ENCODE data around the gene SAP30. TPM values are rescaled to one million over a fixed set of nuclear protein-coding genes. Genes with fewer than 3 reads are reported as not detected.

Gene SAP30
- total and polyA plus RNA-seq, 2 of the 4 experiments (the other 2 are of a cell fraction), result 3.8 to 11.7 TPM

GRCh38 chr4:173374588-173374987 lies 3.8 kb downstream of the SAP30 start:
- H2BK120ac ChIP-seq (ENCODE audit: low read depth, low read length), result no peak overlapping the region
- in situ Hi-C loops (cut with MboI; ENCODE audit: low sequenced_read_pairs), result no loop called here
- H4K20me1 ChIP-seq (ENCODE audit: insufficient read depth, low read length), result no peaks in the 10 kb centered on the region
- no peak overlapping the region for H4K8ac ChIP-seq (ENCODE audit: low read depth in 2 of 2, low read length in 2 of 2)
- H3K18ac ChIP-seq (ENCODE audit: low read depth, low read length), result no peak overlapping the region
- BruUV-seq (replicated peaks), result no TSS peak
- ChIA-PET CTCF (interaction anchor here (0.8 kb wide), 1 partner anchor 16 kb away, joined by 3 read pairs; no protein-coding TSS in a partner anchor), POLR2A (ENCODE audit: unreplicated experiment) (interaction anchor here (1.0 kb wide), 1 partner anchor 40 kb away, joined by 3 read pairs; the partner anchor contains the start of gene HMGB2)
- DNase-seq (no peak), ATAC-seq (ENCODE audit: low read depth) (no peak)
- H2BK15ac ChIP-seq (ENCODE audit: low read depth, low read length), result no peak overlapping the region
- H3K4me3 ChIP-seq (ENCODE audit: insufficient read depth, low read depth, low read length), result no peak overlapping the region
- no peaks in the 10 kb centered on the region for H3K9me3 ChIP-seq (ENCODE audit: control insufficient read depth, insufficient read depth, low read length)
- TF ChIP-seq CEBPB (IDR thresholded peaks at IDR 0.05; ENCODE audit: low read depth, low read length) (no peak), MAFK (IDR thresholded peaks at IDR 0.05; ENCODE audit: low read depth, low read length) (peak; percentile 81), POLR2A (IDR thresholded peaks at IDR 0.05; ENCODE audit: low read depth, low read length) (no peak), FOS (IDR thresholded peaks at IDR 0.05; ENCODE audit: low read depth, low read length) (no peak), ELK1 (IDR thresholded peaks at IDR 0.05; ENCODE audit: borderline replicate concordance, low read depth, low read length) (no peak), SMC3 (IDR thresholded peaks at IDR 0.05; ENCODE audit: low read depth, low read length) (no peak), CTCF (conservative IDR thresholded peaks at IDR 0.05; ENCODE audit: low read depth, low read length) (no peak)
- no peak overlapping the region for H4K5ac ChIP-seq (ENCODE audit: low read depth, low read length)
- H3K4me2 ChIP-seq (ENCODE audit: low read depth, low read length), result no peak overlapping the region
- no peak overlapping the region for H3K27ac ChIP-seq (ENCODE audit: insufficient read depth, low read length)
- no peak overlapping the region for H4K91ac ChIP-seq (ENCODE audit: insufficient read depth, low read depth, low read length)
- H3K27me3 ChIP-seq (ENCODE audit: control insufficient read depth, insufficient read depth, low read length), result no peaks in the 10 kb centered on the region
- H2AK5ac ChIP-seq (ENCODE audit: low read depth, low read length), result no peak overlapping the region
- H3K23ac ChIP-seq (ENCODE audit: low read depth, low read length), result no peak overlapping the region
- peaks cover 6 to 13% of the 10 kb centered on the region in 2 experiments for H3K79me1 ChIP-seq (ENCODE audit: low read depth in 1 of 2, low read length in 2 of 2)
- H3K4me1 ChIP-seq (ENCODE audit: control insufficient read depth, insufficient read depth, low read length), result no peaks in the 10 kb centered on the region
- intact Hi-C loops (cut with micrococcal nuclease), result loop anchor here (5.0 kb wide), 1 partner anchor 908 kb away; the partner anchor contains the start of genes CEP44 and FBXO8
- WGBS, 2 experiments (ENCODE audit: extremely low coverage in 2 of 2, insufficient read length in 1 of 2), result no CpG with 5 or more reads among the region's 2 CpGs
- no peaks in the 10 kb centered on the region for H3K9me1 ChIP-seq (ENCODE audit: insufficient read depth, low read length)
- no peak overlapping the region for H3K9ac ChIP-seq (ENCODE audit: low read depth, low read length)
- peaks cover 3% of the 10 kb centered on the region; the same call in 1 of the 2 replicates for H3K36me3 ChIP-seq (ENCODE audit: control insufficient read depth, insufficient read depth, low read length)
- no peak overlapping the region for H3K56ac ChIP-seq (ENCODE audit: extremely low read depth, insufficient read depth, low read length)
- no peak overlapping the region for H2AFZ ChIP-seq (replicated peaks; ENCODE audit: low read length, poor library complexity)
- no peak overlapping the region for H3K4ac ChIP-seq (ENCODE audit: low read depth, low read length)
- dilution Hi-C loops (cut with HindIII; ENCODE audit: low sequenced_read_pairs, unreplicated experiment), result no loop called here
- H3K14ac ChIP-seq (replicated peaks; ENCODE audit: low read depth, low read length), result no peak overlapping the region
- no peak overlapping the region for H2AK9ac ChIP-seq (replicated peaks; ENCODE audit: low read depth, low read length, poor library complexity)
- no peak overlapping the region for H2BK20ac ChIP-seq (ENCODE audit: low read depth, low read length)
- H2BK5ac ChIP-seq (ENCODE audit: low read depth, low read length, poor library complexity, severe bottlenecking), result no peak overlapping the region
